Measurements from ENCODE around the gene TMEM144. TPM values are rescaled to one million over a fixed set of nuclear protein-coding genes. Genes with fewer than 3 reads are reported as not detected.
"Not testable (repeated sequence)": the region's sequence is repeated elsewhere in the genome, so short reads cannot be mapped to it uniquely, and the experiment has no call there.

The TMEM144 gene
- total RNA-seq, 1 donor from 2014 or later: 4.1 TPM

DNA sequence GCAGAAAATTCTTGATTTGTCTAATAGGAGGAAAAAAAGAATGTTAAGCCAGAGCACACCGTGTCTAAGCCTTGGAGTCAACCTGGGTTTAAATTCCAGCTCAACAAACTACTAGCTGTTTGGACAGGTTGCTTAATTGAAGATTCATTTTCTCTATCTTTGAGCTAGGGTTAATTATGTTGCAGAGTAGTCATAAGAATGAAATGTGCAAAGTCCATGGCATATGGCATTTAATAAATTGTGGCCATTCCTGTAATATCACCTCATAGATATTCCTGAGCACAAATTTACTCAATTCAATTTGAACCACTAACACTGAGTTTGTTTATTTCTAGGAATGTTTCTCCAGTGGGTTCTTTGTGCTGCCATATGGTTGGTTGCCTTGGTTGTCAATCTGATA lies 4.6 kb downstream of the TMEM144 start:
- no peaks in the 10 kb centered on the region for H3K9me3 Mint-ChIP-seq
- Histone ChIP-seq H2AFZ (replicated peaks) (no peak overlapping the region), H3K79me2 (ENCODE audit: low read depth) (no peaks in the 10 kb centered on the region), H3K4me2 (no peak overlapping the region), H3K36me3 (no peaks in the 10 kb centered on the region), H3K4me1 (peaks cover 17% of the 10 kb centered on the region), H3K27ac (no peak overlapping the region), H4K20me1 (ENCODE audit: low read depth) (no peaks in the 10 kb centered on the region), H3K27me3 (no peaks in the 10 kb centered on the region), H3K4me3 (no peak overlapping the region), H3K9me3 (ENCODE audit: low read depth) (no peaks in the 10 kb centered on the region), H3K9ac (no peak overlapping the region), H3F3A (ENCODE audit: low read depth) (peaks cover 4% of the 10 kb centered on the region)
- no peak overlapping the region for H3K27ac Mint-ChIP-seq
- no peak for DNase-seq (ENCODE audit: low spot score)
- no peaks in the 10 kb centered on the region for H3K36me3 Mint-ChIP-seq
- TF ChIP-seq EZH2 (IDR thresholded peaks at IDR 0.05) (no peak), EZH2phosphoT487 (IDR thresholded peaks at IDR 0.05) (no peak)
- TF ChIP-seq, protein P1, sequence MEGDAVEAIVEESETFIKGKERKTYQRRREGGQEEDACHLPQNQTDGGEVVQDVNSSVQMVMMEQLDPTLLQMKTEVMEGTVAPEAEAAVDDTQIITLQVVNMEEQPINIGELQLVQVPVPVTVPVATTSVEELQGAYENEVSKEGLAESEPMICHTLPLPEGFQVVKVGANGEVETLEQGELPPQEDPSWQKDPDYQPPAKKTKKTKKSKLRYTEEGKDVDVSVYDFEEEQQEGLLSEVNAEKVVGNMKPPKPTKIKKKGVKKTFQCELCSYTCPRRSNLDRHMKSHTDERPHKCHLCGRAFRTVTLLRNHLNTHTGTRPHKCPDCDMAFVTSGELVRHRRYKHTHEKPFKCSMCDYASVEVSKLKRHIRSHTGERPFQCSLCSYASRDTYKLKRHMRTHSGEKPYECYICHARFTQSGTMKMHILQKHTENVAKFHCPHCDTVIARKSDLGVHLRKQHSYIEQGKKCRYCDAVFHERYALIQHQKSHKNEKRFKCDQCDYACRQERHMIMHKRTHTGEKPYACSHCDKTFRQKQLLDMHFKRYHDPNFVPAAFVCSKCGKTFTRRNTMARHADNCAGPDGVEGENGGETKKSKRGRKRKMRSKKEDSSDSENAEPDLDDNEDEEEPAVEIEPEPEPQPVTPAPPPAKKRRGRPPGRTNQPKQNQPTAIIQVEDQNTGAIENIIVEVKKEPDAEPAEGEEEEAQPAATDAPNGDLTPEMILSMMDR (IDR thresholded peaks at IDR 0.05): no peak
- H3K27me3 Mint-ChIP-seq (ENCODE audit: insufficient read depth, low read depth): no peaks in the 10 kb centered on the region
- H3K4me1 Mint-ChIP-seq: peaks cover 20% of the 10 kb centered on the region
- H3K4me3 Mint-ChIP-seq: no peak overlapping the region

GRCh38 chr4:158217763-158218162 lies 7.5 kb downstream of the TMEM144 start:
- Histone ChIP-seq H3K4me3 (no peak overlapping the region), H3K4me1 (peaks cover 11% of the 10 kb centered on the region), H3K27me3 (no peaks in the 10 kb centered on the region), H3K27ac (no peak overlapping the region), H2AFZ (replicated peaks) (no peak overlapping the region), H4K20me1 (ENCODE audit: low read depth) (no peaks in the 10 kb centered on the region), H3K79me2 (ENCODE audit: low read depth) (no peaks in the 10 kb centered on the region), H3K4me2 (no peak overlapping the region), H3K36me3 (no peaks in the 10 kb centered on the region), H3K9me3 (ENCODE audit: low read depth) (no peaks in the 10 kb centered on the region), H3K9ac (no peak overlapping the region), H3F3A (ENCODE audit: low read depth) (no peaks in the 10 kb centered on the region)
- H3K9me3 Mint-ChIP-seq: no peaks in the 10 kb centered on the region
- no peak overlapping the region for H3K27ac Mint-ChIP-seq
- peaks cover 4% of the 10 kb centered on the region for H3K4me1 Mint-ChIP-seq
- H3K27me3 Mint-ChIP-seq (ENCODE audit: insufficient read depth, low read depth): no peaks in the 10 kb centered on the region
- DNase-seq (ENCODE audit: low spot score): no peak
- no peaks in the 10 kb centered on the region for H3K36me3 Mint-ChIP-seq
- TF ChIP-seq EZH2phosphoT487 (IDR thresholded peaks at IDR 0.05) (no peak), EZH2 (IDR thresholded peaks at IDR 0.05) (no peak)
- H3K4me3 Mint-ChIP-seq: no peak overlapping the region

GRCh38 chr4:158219623-158220022 lies 9.3 kb downstream of the TMEM144 start:
- Histone ChIP-seq H3F3A (ENCODE audit: low read depth) (no peaks in the 10 kb centered on the region), H3K9ac (no peak overlapping the region), H3K4me1 (no peaks in the 10 kb centered on the region), H3K27me3 (no peaks in the 10 kb centered on the region), H3K9me3 (ENCODE audit: low read depth) (no peaks in the 10 kb centered on the region), H3K36me3 (no peaks in the 10 kb centered on the region), H3K79me2 (ENCODE audit: low read depth) (no peaks in the 10 kb centered on the region), H3K4me3 (no peak overlapping the region), H3K4me2 (no peak overlapping the region), H2AFZ (replicated peaks) (no peak overlapping the region), H3K27ac (no peak overlapping the region), H4K20me1 (ENCODE audit: low read depth) (no peaks in the 10 kb centered on the region)
- Mint-ChIP-seq H3K36me3 (no peaks in the 10 kb centered on the region), H3K27me3 (ENCODE audit: insufficient read depth, low read depth) (no peaks in the 10 kb centered on the region), H3K4me1 (no peaks in the 10 kb centered on the region), H3K9me3 (no peaks in the 10 kb centered on the region), H3K27ac (no peak overlapping the region), H3K4me3 (no peak overlapping the region)
- TF ChIP-seq EZH2 (IDR thresholded peaks at IDR 0.05): no peak
- TF ChIP-seq EZH2phosphoT487 (IDR thresholded peaks at IDR 0.05): no peak
- TF ChIP-seq, protein P1 (IDR thresholded peaks at IDR 0.05): no peak
- no peak for DNase-seq (ENCODE audit: low spot score)

DNA sequence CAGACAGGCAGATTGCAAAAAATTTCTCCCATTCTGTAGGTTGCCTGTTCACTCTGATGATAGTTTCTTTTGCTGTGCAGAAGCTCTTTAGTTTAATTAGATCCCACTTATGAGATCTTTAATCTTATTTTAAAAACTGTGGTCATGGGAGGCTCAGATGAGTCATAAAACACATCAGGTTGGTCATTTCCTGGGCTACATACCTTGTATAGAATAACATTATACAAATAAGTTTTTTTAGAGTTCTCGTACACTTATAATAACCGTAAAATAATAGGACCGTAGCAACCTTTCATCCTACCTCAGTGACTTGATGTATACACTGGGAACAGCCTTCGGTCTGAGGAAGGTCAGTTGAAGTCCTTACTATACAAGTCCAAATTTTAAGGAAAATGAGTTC lies 14.0 kb downstream of the TMEM144 start:
- not testable (repeated sequence) for H3K27ac ChIP-seq; H3K4me3 ChIP-seq; H3K27me3 ChIP-seq; H2AFZ ChIP-seq (replicated peaks); H3K27ac Mint-ChIP-seq; H3K27me3 Mint-ChIP-seq (ENCODE audit: insufficient read depth, low read depth); H4K20me1 ChIP-seq (ENCODE audit: low read depth); DNase-seq (ENCODE audit: low spot score); H3K9me3 ChIP-seq (ENCODE audit: low read depth); H3K79me2 ChIP-seq (ENCODE audit: low read depth); H3F3A ChIP-seq (ENCODE audit: low read depth); H3K9ac ChIP-seq; H3K36me3 Mint-ChIP-seq; H3K4me2 ChIP-seq; H3K4me1 Mint-ChIP-seq; H3K4me3 Mint-ChIP-seq; H3K36me3 ChIP-seq; H3K4me1 ChIP-seq; H3K9me3 Mint-ChIP-seq

- not testable (repeated sequence) for DNase-seq (ENCODE audit: low spot score); H3K36me3 ChIP-seq; H3K27ac Mint-ChIP-seq; H3K27me3 ChIP-seq; H3K9ac ChIP-seq; H3K4me3 Mint-ChIP-seq; H3K79me2 ChIP-seq (ENCODE audit: low read depth); H3K4me1 ChIP-seq; H3K27ac ChIP-seq; H3K36me3 Mint-ChIP-seq; H3K4me1 Mint-ChIP-seq; H3K9me3 Mint-ChIP-seq; H3K27me3 Mint-ChIP-seq (ENCODE audit: insufficient read depth, low read depth); H3K4me2 ChIP-seq; H3K9me3 ChIP-seq (ENCODE audit: low read depth); H3F3A ChIP-seq (ENCODE audit: low read depth); H2AFZ ChIP-seq (replicated peaks); H4K20me1 ChIP-seq (ENCODE audit: low read depth); H3K4me3 ChIP-seq
These were observed 14.7 kb downstream of the TMEM144 start for GRCh38 chr4:158224999-158225398.

DNA sequence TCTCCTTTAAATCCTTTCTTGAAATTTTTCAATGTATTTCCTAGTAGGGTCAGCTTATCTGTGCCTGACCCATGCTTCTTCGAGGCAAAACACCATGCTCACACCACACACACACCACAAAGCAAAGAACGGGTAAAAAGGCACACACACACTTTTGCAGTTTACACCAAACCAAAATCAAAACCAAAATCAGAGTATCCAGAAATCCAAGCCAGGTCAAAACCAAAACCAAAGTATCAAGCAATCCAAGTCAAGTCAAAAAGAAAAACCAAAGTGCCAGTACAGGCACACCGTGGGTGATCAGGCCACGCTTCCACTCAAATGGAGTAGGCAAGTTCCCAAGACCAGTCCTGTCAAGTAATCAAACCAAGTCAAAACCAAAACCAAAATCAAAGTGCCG lies 17.6 kb downstream of the TMEM144 start:
- not testable (repeated sequence) for H3K4me3 ChIP-seq; H3K27me3 ChIP-seq; H3K4me3 Mint-ChIP-seq; H3K4me2 ChIP-seq; H3K27ac ChIP-seq; H4K20me1 ChIP-seq (ENCODE audit: low read depth); H3K36me3 Mint-ChIP-seq; H3K4me1 Mint-ChIP-seq; H3K27me3 Mint-ChIP-seq (ENCODE audit: insufficient read depth, low read depth); H3K9me3 Mint-ChIP-seq; H3K36me3 ChIP-seq; H3K79me2 ChIP-seq (ENCODE audit: low read depth); DNase-seq (ENCODE audit: low spot score); H3F3A ChIP-seq (ENCODE audit: low read depth); H3K4me1 ChIP-seq; H2AFZ ChIP-seq (replicated peaks); H3K9ac ChIP-seq; H3K9me3 ChIP-seq (ENCODE audit: low read depth)
- peak overlapping the region; percentile 87 for H3K27ac Mint-ChIP-seq

GRCh38 chr4:158228399-158228798 lies 18.1 kb downstream of the TMEM144 start:
- H3K36me3 Mint-ChIP-seq; H3K9me3 Mint-ChIP-seq; H2AFZ ChIP-seq (replicated peaks); H3K27ac ChIP-seq; H3K36me3 ChIP-seq; H4K20me1 ChIP-seq (ENCODE audit: low read depth); H3K27me3 ChIP-seq; DNase-seq (ENCODE audit: low spot score); H3K9me3 ChIP-seq (ENCODE audit: low read depth); H3K79me2 ChIP-seq (ENCODE audit: low read depth); H3K4me3 ChIP-seq; H3K27me3 Mint-ChIP-seq (ENCODE audit: insufficient read depth, low read depth); H3K4me1 ChIP-seq; H3K4me2 ChIP-seq; H3K4me3 Mint-ChIP-seq; H3K4me1 Mint-ChIP-seq; H3K9ac ChIP-seq; H3K27ac Mint-ChIP-seq; H3F3A ChIP-seq (ENCODE audit: low read depth): not testable (repeated sequence)

All from neural progenitor cell (in vitro differentiated cells).